ENCODE measurements around the gene ACTN3.
"Not testable (repeated sequence)": the region's sequence is repeated elsewhere in the genome, so short reads cannot be mapped to it uniquely, and the experiment has no call there.

The ACTN3 gene

DNA sequence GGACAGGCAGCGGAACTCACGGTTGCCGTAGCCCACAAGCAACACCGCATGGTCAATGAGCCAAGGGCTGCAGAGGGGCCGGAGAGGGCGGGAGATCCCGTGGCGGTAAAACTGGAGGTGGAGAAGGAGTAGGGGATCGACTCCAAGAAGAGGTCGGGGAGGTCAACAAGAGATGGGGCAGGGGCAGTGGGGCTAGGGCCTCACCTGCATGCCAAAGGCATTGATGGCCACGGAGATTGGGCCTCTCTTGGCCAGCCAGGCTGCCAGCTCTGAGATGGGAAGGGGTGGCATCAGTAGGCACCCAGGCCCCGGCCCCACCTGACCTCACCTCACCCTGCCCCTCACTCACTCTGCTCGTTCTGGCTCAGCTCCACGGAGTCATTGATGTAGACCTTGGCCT is 17.8 kb downstream of the ACTN3 start:
- DNase-seq (ENCODE audit: low read depth in 2 of 2) = no peak

DNA sequence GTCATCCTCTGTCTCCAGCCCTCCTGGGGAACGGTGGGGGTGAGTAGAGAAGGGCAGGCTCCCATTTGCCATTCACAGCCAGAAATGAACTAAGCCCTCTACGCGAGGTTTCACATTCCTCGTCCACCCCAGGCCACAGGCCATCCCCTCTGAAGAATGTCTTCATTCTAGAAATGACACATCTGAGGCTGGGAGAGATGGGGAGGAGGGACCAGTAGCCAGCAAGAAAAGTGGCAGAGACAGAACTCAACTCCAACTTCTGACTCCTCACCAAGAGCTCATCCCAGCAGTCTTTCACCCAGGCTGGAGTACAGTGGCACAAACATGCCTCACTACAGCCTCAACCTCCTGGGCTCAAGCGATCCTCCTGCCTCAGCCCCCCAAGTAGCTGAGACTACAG is 18.3 kb downstream of the ACTN3 start:
- DNase-seq (ENCODE audit: low read depth in 2 of 2) = no peak

DNA sequence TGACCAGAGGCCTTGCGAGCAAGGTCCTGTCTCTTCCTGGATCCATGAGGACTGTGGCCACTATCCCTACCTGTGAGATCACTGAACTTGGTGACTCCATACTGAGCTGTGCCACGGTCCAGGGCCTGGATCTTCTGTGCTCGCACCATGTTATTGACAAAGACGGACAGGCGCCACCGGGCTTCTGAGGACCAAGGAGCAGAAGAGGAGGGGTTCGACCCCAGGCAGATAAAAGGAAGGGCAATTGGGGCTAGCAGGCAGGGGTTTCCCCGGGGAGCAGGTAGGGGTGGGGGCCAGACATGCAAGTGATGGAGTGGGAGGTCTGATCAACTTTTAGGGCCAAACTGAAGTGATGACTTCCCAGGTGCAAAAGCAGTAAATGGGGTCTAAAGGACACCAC is 19.5 kb downstream of the ACTN3 start:
- no peak for DNase-seq (ENCODE audit: low read depth in 2 of 2)

DNA sequence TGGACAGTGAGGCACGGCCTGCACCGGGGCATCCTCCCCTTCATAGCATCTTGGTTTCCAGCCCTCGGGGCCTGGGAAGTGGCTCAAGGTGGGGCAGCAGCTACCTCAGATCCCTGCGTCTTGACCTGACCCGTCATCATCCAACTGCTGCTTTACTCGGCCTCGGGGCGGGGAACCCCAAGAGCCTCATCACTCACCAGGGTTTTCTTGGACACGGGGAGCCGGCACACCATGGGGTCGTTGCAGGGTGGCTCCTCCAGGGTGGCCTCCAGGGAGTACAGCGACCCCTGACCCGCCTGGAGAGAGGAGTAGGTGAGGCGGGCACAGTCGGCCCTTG is 21.1 kb downstream of the ACTN3 start:
- DNase-seq (ENCODE audit: low read depth in 2 of 2) = no peak

DNA sequence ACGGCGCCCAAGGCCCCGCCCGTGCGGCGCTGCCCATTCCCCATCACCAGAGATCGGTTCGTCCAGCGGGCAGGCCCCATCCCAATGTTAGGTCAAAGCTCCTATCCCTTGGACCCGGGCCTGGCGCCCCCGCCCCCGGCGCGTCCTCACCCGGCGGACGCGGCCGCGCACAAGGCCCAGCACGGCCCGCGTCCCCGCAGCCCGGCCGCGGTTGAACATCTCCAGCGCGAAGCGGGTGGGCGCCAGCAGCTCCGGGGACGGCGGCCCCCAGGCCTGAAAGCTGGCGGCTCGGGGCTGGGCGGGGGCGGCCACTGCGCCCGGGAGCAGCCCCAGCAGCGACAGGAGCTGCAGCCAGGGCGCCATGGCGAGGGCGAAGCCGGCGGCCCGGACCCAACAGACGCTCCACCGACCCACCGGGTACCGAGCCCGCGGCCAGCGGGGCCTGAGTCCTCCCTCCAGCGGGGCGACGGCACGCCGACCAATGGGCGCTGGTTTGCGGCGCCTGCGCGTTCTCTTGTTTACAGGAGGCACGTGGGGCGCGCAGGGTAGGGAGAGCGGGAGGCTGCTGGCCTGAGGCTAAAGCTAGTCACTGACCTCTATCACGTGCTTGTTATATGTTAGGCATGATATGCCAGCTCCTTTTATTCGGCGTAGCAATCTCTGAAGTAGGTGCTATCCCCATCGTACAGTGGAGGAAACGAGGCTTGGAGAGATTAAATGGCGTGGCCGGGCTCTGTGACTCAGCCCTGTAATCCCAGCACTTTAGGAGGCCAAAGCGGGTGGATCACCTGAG is 21.6 kb downstream of the ACTN3 start, which contains the start of gene CTSF:
TSS of gene CTSF (minus strand) at position 483 of the 793 bp plus-strand sequence. CDS start at position 363, 120 bp downstream.
- peak; percentile 26 to 62 for DNase-seq (ENCODE audit: low read depth in 2 of 2)

DNA sequence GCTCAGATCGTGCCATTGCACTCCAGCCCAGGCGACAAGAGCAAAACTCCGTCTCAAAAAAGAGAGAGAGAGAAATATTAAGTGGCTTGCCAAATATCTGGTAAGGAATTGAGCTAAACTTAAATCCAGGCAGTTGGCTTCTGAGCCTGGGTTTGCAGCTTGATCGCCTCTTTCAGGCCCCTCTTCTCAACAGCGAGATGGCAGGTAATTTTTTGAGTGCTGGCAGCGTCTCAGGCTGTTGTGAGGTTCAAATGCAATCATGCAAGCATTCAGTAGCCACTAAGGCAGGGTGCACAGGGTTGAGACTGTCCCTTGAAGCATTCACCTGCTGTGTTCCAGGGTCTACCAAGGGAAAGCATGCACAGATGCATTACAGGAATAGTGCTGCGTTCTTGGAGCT is 22.4 kb downstream of the ACTN3 start:
- no peak for DNase-seq (ENCODE audit: low read depth in 2 of 2)

DNA sequence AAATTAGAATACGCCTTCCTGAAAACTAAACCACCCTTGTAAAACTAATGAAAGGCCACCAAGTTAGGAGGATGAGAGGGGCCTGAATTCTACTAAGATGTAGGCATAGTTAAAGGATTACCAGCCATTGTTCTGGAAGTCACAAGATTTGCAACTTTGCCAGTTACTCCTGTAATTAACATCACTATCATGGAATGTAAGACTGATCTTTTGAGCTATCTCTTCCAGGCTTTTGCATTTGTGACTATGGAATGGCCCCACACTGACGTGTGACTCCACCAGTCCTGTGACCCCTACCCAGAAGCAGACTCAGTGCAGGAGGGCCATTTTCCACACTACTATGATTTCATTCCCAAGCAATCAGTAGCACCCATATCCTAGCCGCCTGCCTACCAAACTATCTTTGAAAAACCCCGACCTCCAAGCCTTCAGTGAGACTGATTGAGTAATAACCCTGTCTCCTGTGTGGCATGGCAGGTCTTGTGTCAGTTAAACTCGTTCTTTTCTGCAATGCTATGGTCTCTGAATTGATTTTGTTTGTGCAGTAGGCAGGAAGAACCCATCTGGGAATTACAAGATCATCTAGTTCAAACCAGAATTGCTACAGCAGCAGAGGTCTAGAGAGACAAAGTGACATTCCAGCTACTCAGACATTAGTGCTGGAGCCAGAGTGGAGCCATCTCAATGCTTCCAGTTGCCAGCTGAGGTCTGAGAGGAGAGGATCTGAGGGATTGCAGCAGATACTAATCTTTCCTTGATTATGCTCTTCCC is 23.6 kb downstream of the ACTN3 start:
- no peak for DNase-seq (ENCODE audit: low read depth in 2 of 2)

DNA sequence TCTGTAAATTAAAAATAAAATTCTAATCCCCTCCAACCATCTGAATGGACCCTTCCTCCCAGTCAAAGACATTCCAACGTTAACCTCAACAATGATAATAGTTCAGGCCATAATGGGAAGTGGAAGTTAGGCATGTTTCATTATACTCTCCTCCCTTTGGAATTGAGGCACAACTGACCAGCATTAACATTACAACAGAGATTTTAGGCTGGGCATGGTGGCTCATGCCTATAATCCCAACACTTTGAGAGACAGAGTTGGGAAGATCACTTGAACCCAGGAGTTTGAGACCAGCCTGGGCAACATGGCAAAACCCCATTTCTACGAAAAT is 24.1 kb downstream of the ACTN3 start:
- DNase-seq (ENCODE audit: low read depth in 2 of 2) = no peak

DNA sequence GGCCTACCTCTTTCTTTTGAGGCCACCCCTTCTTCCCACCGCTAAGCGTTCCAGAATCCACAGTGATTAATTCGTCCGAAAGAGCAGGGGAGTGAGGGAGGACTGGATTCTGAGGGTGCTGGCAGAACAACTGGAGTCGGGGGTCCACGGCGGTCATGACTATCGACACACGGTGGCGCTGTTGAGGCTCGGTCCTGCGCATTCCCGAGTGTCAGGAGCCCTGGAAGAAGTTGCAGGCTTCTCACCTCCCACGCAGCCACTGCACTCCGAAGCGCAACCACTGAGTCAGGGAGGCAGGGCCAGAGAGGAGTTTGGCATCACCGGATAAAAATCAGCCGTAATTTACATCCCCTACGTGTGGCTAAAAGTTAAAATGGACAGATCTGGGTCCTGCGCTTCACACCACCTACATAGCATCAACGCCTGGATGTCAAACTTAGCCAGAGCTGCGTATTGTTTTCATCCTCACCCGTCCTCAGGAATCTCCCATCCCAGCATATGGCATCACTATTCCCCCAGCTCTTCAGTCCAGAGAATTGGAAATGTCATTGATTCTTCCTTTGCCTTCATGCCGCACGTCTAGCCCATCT is 32.4 kb downstream of the ACTN3 start:
- peak; percentile 61 for DNase-seq (ENCODE audit: low read depth in 2 of 2)

DNA sequence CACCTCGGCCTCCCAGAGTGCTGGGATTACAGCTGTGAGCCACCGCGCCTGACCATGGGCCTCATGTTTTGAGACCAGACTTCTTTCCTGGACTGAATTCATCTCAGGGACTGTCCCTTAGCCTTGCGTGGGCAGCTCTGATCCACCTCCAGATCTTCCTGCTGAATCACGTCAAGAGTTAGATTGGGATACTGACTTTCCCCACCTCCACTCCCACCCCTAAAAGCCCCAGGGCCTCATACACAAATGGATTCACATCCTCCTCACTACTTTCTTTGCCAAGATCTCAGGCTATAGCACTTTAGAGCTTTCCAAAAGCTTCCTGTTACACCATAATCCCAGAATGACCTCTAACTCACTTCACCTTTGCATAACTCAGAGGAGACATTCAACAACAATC is 34.1 kb downstream of the ACTN3 start:
- no peak for DNase-seq (ENCODE audit: low read depth in 2 of 2)

DNA sequence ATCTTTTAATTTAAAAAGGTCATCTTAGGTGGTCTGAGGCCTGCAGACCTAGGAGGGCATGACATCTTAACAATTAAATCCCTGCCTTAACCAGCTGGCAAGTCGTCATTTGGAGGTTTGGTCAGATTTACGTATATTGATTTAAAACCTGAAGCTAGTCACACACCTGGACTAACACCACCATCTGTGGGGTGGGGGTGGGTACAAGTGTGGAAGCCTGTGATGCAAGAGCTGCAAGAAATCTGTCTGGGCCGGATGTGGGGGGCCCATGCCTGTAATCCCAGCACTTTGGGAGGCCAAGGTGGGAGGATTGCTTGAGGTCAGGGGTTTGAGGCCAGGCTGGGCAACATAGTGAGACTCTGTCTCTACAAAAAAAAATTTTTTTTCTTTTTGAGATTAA is 34.6 kb downstream of the ACTN3 start:
- no peak for DNase-seq (ENCODE audit: low read depth in 2 of 2)

DNA sequence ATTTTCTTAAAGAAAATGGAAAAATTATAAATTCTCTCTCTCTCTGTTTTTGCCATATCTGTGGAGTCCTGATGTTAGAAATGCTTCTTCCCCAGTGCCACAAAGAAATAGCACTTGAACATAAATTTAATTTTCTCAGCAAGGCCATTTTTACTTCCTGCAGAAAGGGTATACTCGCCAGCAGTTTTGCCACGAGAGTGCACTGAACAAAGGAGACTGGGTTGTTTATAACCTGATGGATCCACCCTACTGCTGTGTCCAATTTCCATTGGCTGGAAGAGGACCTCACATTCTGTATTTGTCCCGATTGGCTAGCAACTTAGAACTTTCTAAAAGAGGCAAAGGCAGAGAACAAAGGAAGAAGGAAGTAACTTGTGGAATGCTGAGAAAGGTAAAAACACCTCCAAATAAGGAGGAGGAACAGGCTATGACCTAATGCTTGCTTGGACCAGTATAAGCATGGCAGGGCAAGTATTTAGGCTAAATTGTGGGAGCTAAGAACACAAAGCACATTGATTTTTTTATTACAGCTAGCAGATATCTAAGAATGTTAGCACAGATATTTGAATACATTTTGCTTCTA is 36.0 kb downstream of the ACTN3 start:
- not testable (repeated sequence) for DNase-seq (ENCODE audit: low read depth in 2 of 2)

DNA sequence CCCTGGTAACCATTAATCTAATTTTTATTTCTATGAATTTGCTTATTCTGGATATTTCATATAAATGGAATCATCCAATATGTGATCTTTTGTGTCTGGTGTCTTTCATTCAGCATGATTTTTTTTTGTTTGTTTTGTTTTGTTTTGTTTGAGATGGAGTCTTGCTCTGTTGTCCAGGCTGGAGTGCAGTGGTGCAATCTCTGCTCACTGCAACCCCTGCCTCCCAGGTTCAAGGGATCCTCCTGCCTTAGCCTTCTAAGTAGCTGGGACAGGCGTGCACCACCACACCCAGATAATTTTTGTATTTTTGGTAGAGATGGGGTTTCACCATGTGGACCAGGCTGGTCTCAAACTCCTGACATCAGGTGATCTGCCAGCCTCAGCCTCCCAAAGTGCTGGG is 38.7 kb downstream of the ACTN3 start:
- DNase-seq (ENCODE audit: low read depth in 2 of 2) = not testable (repeated sequence)

DNA sequence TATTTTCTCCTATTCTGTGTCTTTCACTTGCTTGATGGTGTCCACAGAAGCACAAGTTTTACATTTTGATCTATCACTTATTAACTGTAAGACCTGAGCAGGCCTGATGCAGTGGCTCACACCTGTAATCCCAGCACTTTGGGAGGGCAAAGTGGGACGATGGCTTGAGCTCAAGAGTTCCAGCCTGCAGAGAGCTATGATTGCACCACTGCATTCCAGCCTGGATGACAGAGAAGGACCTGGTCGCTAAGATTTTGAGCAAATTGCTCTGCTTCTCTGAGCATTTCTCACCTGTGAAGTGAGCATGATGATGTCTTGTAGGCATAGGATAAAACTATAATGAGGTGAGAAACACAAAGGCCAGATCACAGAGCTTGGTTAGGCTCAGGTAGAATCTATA is 39.4 kb downstream of the ACTN3 start:
- DNase-seq (ENCODE audit: low read depth in 2 of 2) = no peak

DNA sequence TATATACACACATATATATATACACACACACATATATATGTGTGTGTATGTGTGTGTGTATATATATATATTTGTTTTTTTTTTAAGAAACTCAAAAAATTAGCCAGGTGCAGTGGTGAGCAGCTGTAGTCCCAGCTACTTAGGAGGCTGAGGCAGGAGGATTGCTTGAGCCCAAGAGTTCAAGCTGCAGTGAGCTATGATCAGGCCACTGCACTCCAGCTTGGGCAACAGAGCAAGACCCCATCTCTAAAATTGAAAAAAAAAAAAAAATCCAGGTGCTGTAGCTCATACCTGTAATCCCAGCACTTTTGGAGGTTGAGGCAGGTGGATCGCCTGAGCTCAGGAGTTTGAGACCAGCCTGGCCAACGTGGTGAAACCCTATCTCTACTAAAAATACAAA is 42.6 kb downstream of the ACTN3 start:
- not testable (repeated sequence) for DNase-seq (ENCODE audit: low read depth in 2 of 2)

DNA sequence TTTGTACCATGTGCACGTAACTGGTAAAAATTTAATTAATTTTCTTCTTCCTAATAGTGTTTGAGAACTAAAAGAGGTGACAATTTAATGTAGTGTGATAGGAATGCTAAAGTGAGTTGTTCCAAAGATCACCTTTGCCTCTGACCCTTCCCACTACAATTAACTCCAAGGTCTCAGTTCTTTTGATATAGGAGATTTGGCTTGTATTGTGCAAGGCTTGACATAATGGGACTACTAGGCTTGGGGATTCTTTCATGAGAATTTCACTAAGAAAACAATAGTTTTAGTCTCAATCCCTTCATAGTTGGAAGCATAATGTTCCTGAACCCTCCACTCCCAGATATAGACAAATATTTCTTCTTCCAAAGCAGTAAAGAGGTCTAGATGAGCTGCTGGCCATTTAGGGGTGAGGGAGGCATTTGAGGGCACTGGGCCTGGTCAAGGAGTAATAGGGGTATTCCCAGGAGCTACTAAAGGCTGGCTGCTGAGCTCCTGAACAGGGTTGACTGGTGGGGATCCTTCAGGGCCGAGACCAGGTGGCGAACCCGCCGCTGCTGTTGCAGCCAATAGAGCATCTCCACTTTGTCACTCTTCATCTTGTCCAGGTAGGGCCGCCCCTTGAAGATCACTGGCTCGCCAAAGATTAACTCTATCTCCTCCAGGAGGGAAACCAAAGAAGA is 43.4 kb downstream of the ACTN3 start:
- DNase-seq (ENCODE audit: low read depth in 2 of 2) = no peak

DNA sequence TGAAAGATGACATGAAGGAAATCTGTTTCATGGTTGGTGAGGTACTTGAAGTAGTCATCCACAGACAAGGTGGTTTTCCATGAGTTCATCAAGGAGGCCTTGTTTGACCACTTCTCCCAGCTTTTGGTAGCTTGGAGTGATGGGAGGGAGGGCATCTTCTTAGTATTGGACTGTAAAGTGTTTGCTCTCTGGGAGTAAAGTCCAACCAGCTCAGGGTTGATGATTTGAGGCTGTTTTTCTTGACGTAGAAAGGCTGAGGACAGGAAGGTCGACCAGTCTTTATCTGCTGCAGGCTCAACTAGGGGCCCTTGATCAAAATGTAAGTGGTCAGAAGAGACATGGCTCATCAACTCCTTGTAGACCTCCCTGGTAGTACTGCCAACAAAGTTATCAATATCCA is 44.5 kb downstream of the ACTN3 start:
- no peak for DNase-seq (ENCODE audit: low read depth in 2 of 2)

DNA sequence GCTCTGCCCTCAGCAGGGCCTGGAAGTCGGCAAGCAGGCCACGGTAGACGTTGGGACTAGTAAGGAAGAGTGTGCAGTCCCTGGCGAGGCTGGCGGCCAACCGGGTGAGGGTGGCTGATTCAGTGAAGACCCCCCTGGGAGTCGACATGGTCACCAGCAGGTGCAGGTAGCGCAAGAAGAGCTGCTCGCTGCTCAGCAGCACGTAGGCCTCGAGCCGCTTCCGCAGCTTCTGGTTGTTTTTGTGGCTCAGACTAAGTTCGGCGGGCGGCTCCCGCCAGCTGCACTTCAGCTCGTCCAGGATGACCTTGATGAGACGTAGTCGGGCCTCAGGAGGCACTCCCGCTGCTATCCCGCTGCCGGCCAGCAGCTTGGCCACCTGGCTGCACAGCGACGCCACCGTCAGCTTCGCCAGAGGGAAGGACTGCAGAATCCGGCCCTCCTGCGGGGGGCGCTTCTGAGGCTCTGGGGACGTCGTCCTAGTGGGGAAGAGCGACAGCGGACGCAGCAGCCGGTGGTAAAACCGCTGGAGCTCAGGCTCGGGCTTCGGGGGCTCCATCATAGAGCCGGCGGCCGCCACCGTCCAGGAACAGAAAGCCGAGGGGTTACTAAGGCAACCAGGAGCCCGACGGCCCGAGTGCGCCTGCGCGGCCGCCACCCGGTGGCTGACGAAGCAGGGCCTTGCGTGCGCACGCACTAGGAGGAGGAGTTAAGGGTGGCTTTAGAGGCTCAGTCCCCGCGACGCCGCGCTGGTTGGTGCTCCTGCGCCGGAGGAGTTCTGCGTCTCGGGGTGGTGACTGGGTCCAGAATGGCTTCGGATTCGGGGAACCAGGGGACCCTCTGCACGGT is 46.0 kb downstream of the ACTN3 start, which contains the start of the genes CCDC87 and CCS:
TSS of gene CCDC87 (minus strand) at position 607 of the 846 bp plus-strand sequence. CDS start at position 559, 48 bp downstream.
TSS of gene CCS (plus strand) at position 729 of the 846 bp plus-strand sequence. CDS start at position 806, 77 bp downstream.
- DNase-seq (ENCODE audit: low read depth in 2 of 2) = peak; percentile 97 to 99

DNA sequence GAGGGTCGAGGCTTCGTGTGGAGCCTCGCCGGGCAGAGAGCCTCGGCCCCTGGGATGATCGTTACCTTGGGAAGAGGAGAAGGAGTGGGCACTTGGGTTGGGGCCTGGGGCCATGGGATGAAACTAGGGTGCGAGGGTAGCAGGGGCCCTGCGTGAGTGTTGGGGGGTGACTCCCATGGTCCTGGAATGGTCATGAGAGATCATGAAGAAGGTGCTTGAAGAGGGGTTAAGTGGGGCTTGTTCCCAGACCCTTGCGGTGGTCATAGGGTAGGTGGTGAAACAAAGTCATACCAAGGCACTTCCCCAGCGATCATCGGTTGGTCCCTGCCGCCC is 46.6 kb downstream of the ACTN3 start:
- DNase-seq (ENCODE audit: low read depth in 2 of 2) = no peak

DNA sequence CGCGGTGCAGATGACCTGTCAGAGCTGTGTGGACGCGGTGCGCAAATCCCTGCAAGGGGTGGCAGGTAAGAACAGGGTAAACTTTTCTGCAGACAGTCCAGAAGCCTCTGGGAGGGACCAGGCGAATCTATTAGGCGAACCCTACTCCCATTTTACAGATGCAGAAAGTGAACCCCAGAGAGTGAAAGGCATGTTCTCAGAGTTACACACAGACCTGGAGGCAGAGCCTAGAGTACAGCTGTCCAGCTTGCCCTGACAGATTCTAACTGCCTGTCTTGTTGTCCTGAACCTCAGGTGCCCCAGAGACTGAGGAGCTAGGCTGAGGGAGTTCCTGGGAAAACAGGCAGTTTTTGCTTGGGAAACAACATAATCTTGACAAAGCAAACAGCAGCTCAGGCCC is 46.9 kb downstream of the ACTN3 start:
- no peak for DNase-seq (ENCODE audit: low read depth in 2 of 2)

Data from stimulated activated CD8-positive, alpha-beta memory T cell treated with anti-CD3 and anti-CD28 coated beads, Interleukin-7, amount 100 ng/mL, for 4 hours (primary cell).